ENCODE data around the gene SPAG4. TPM values are rescaled to one million over a fixed set of nuclear protein-coding genes. Genes with fewer than 3 reads are reported as not detected.

Gene SPAG4
- total RNA-seq, 1 donor from 2014 or later: 4.2 TPM

- intact Hi-C loops (cut with DNase I): no loop called here
- no peak for DNase-seq
- Histone ChIP-seq H3K27ac (no peak overlapping the region), H3K9me3 (no peaks in the 10 kb centered on the region), H3K36me3 (peaks cover 32% of the 10 kb centered on the region), H3K27me3 (ENCODE audit: low read depth) (no peaks in the 10 kb centered on the region), H3K4me3 (no peak overlapping the region), H3K4me1 (peaks cover 57% of the 10 kb centered on the region)
- no peak for ATAC-seq
- TF ChIP-seq, protein P1, sequence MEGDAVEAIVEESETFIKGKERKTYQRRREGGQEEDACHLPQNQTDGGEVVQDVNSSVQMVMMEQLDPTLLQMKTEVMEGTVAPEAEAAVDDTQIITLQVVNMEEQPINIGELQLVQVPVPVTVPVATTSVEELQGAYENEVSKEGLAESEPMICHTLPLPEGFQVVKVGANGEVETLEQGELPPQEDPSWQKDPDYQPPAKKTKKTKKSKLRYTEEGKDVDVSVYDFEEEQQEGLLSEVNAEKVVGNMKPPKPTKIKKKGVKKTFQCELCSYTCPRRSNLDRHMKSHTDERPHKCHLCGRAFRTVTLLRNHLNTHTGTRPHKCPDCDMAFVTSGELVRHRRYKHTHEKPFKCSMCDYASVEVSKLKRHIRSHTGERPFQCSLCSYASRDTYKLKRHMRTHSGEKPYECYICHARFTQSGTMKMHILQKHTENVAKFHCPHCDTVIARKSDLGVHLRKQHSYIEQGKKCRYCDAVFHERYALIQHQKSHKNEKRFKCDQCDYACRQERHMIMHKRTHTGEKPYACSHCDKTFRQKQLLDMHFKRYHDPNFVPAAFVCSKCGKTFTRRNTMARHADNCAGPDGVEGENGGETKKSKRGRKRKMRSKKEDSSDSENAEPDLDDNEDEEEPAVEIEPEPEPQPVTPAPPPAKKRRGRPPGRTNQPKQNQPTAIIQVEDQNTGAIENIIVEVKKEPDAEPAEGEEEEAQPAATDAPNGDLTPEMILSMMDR (IDR thresholded peaks at IDR 0.05): no peak
Observed at GRCh38 chr20:35653430-35653734, 37.8 kb downstream of the SPAG4 start.

DNA sequence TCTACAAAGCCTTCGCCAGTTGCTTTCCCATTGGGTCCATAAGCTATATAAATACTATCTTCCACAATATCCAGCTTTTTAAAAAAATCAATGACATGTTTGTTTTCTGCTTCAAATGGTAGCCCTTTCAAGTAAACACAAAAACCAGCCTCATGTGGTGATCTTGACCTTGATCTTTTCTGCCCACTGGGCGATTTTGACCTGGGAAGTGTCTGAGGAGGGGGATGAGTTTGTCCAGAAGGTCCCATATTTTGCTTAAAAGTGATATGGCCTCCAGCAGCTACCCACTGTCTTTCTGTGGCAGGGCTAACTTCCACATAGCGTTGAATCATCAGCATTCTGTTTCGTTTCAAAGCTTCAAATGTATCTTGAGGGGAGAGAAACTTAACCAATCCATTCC lies 38.3 kb downstream of the SPAG4 start:
- Histone ChIP-seq H3K4me3 (no peak overlapping the region), H3K27me3 (ENCODE audit: low read depth) (no peaks in the 10 kb centered on the region), H3K27ac (no peak overlapping the region), H3K9me3 (no peaks in the 10 kb centered on the region), H3K4me1 (peaks cover 57% of the 10 kb centered on the region), H3K36me3 (peaks cover 32% of the 10 kb centered on the region)
- ATAC-seq: no peak
- intact Hi-C loops (cut with DNase I): no loop called here
- no peak for DNase-seq
- TF ChIP-seq, protein P1 (IDR thresholded peaks at IDR 0.05): no peak

DNA sequence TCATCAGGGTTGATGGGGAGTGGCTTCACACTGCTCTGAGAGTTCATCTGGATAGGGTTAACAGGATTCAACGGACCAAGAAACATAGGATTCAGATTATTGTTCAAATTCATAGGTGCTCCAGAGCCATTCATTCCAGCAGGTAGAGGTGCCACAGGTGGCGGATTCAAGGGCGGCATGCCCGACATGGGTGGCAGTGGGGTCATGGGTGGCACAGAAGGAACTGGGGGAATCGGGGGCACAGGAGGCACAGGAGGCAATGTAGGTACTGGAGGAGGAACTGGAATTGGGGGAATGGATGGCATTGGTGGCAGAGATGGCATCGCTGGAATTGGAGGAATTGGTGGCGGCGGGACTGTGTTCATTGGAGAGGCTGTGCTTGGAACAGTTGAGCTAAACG lies 38.8 kb downstream of the SPAG4 start:
- TF ChIP-seq, protein P1 (IDR thresholded peaks at IDR 0.05): no peak
- no peak for ATAC-seq
- Histone ChIP-seq H3K4me3 (no peak overlapping the region), H3K27me3 (ENCODE audit: low read depth) (no peaks in the 10 kb centered on the region), H3K27ac (no peak overlapping the region), H3K4me1 (peaks cover 57% of the 10 kb centered on the region), H3K9me3 (no peaks in the 10 kb centered on the region), H3K36me3 (peaks cover 32% of the 10 kb centered on the region)
- intact Hi-C loops (cut with DNase I): no loop called here
- DNase-seq: no peak

- DNase-seq (no peak), ATAC-seq (peak; percentile 58 to 64)
- Histone ChIP-seq H3K27me3 (ENCODE audit: low read depth) (no peaks in the 10 kb centered on the region), H3K4me1 (peaks cover 63% of the 10 kb centered on the region), H3K27ac (no peak overlapping the region), H3K9me3 (no peaks in the 10 kb centered on the region), H3K36me3 (peaks cover 31% of the 10 kb centered on the region), H3K4me3 (no peak overlapping the region)
- intact Hi-C loops (cut with DNase I): no loop called here
- TF ChIP-seq, protein P1 (IDR thresholded peaks at IDR 0.05): no peak
Observed at GRCh38 chr20:35657271-35657670, 41.6 kb downstream of the SPAG4 start.

- TF ChIP-seq, protein P1 (IDR thresholded peaks at IDR 0.05): no peak
- Histone ChIP-seq H3K27me3 (ENCODE audit: low read depth) (no peaks in the 10 kb centered on the region), H3K9me3 (no peaks in the 10 kb centered on the region), H3K36me3 (peaks cover under 1% of the 10 kb centered on the region), H3K27ac (no peak overlapping the region), H3K4me3 (no peak overlapping the region), H3K4me1 (peaks cover 76% of the 10 kb centered on the region)
- ATAC-seq (no peak), DNase-seq (no peak)
- intact Hi-C loops (cut with DNase I): no loop called here
Observed at GRCh38 chr20:35660122-35660937, 44.7 kb downstream of the SPAG4 start.

Measured in lower lobe of right lung (tissue), 2 donors.